HG03025 (cell line): ENCODE data around the gene CREBBP.

Source experiments
- ATAC-seq: cut with Tn5 transposase; IDR thresholded peaks from one replicate; pipeline ENCODE4 v1.9.1; 2021; ENCODE audit warnings: mild to moderate bottlenecking, moderate library complexity; ENCODE audit not compliant: unreplicated experiment, low FRiP score

CREBBP gene

DNA sequence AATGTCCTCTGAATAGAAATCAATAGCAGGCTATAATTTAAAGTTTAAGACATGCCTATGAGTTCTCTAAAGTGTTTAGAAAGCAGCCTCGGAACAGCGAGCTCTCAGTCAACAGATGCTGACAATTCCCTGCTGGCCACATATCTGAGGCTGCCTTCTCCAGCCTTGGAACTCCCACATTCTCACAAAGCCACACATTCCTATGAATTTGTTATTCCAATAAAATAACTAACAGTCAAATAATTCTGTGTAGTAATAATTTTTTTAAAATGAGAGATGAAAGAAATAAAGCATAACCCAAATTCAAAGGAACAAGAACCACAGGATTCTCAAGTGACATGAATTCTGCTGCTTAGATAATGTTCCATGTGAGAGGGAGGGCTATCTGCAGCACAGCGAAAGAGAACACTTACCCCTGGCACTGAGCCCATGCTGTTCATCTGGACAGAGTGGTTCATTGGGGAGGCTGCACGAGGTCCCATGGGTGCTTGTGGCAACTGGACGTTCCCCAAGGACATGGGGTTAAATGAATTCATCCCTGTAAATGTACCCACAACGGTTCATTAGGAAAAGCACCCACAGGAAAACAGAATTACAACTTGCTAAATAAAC, 106.3 kb downstream of the CREBBP start:
- no peak for ATAC-seq

DNA sequence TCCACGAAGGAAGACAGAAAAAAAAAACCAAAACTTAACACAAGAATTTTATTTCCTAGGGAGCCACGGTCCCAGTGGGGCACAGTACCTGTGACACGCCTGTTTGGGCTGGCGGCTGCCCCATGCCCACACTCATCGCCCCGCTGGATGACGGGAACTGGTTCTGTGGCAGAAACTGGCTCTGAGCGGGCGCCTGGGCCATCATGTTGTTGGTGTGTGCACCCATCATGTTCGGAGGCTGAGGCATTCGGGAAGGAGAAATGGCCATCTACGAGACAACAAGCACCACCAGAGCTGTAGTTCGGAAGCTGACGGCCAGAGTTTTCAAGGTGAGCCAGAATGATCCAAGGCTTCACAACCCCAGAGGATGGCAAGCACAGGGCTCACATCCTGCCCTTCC, 106.8 kb downstream of the CREBBP start:
- no peak for ATAC-seq

- no peak for ATAC-seq
Observed at GRCh38 chr16:3771513-3771912, 109.0 kb downstream of the CREBBP start.

GRCh38 chr16:3770530-3770929, 110.0 kb downstream of the CREBBP start:
- ATAC-seq = no peak

- ATAC-seq = no peak
Observed at GRCh38 chr16:3769942-3770341, 110.6 kb downstream of the CREBBP start.

- no peak for ATAC-seq
Observed at GRCh38 chr16:3769013-3769412, 111.5 kb downstream of the CREBBP start.

DNA sequence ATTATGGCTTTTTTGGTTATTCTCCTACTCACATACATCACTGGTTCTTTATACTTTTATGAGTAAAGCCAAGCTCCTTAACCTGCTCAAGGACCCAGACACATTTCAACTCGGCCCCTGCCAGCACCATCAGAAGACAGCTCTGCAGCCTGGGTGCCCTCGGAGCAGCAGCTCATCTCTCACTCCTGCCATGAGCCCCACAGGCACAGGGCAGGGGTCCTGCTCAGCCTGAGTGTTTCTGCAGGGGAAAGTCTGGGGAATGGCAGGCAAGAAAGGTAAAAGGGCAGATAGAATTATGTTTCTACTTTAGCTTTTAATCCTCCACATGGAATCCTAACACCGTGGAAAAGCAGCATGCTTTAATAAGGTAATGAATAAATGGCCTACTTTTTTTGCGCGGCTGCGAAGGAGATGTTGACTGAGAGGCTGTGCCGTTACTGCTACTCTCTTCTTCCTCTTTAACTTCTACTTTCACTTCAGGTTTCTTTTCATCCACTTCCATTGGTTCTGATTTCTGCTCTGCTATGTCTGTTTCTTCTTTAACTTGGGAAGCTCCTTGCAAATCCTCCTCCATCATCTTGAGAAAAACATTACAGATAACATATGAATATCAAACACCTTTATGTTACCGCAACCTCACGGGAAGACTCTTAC, 113.1 kb downstream of the CREBBP start:
- ATAC-seq = no peak

DNA sequence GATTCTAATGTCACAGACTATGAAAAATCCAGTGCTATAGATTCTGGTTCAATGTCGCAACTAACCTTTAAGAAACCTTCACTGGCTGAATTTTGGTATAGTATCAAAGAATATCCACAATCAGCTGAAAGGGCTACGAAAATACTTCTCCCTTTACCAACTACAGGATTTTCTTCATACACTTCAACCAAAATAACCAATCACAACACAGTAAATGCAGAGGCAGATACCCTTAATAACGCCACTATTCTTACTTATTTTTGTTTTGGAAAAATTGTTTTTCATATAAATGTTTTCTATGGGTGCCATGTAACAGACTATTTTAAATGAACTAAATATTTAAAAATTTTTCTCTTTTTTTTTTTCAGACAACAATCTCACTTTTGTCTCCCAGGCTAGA, 114.3 kb downstream of the CREBBP start:
- ATAC-seq = no peak

DNA sequence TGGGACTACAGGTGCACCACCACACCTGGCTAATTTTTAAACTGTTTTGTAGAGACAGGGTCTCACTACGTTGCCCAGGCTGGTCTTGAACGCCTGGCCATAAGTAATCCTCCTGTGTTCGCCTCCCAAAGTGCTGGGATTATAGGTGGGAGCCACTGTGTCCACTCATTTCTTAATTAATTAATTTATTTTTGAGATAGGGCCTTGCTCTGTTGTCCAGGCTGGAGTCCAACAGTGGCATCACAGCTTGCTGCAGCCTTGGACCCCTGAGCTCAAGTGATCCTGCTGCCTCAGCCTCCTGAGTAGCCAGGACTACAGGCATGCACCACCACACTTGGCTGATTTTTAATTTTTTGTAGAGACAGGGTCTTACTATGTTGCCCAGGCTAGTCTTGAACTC, 116.1 kb downstream of the CREBBP start:
- no peak for ATAC-seq

- ATAC-seq = no peak
Observed at GRCh38 chr16:3762107-3762750, 118.3 kb downstream of the CREBBP start.

- no peak for ATAC-seq
Observed at GRCh38 chr16:3761375-3762106, 119.0 kb downstream of the CREBBP start.

- ATAC-seq = no peak
Observed at GRCh38 chr16:3760518-3760917, 120.0 kb downstream of the CREBBP start.

GRCh38 chr16:3759736-3760135, 120.8 kb downstream of the CREBBP start:
- ATAC-seq = no peak

DNA sequence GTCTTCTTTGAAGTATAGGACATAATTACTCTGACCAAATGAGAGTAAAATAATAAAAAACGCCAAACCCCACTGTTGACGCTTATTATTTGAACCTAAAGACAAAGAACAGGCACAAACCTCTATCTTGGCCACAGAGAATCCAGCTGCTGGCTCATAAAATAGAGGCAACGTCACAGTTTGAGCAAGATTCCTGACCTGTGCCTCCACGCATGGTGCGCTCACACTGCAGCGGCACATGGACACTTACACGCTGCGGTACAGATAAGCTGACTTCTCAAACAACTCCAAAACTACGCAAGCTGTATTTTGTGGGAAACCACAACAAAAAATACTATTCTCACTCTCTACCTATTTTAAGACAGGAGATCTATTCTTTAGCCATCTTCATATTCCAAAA, 124.4 kb downstream of the CREBBP start:
- ATAC-seq = no peak

GRCh38 chr16:3755249-3755648, 125.3 kb downstream of the CREBBP start:
- no peak for ATAC-seq

- no peak for ATAC-seq
Observed at GRCh38 chr16:3754772-3755171, 125.7 kb downstream of the CREBBP start.

GRCh38 chr16:3754081-3754703, 126.3 kb downstream of the CREBBP start:
- ATAC-seq = no peak

DNA sequence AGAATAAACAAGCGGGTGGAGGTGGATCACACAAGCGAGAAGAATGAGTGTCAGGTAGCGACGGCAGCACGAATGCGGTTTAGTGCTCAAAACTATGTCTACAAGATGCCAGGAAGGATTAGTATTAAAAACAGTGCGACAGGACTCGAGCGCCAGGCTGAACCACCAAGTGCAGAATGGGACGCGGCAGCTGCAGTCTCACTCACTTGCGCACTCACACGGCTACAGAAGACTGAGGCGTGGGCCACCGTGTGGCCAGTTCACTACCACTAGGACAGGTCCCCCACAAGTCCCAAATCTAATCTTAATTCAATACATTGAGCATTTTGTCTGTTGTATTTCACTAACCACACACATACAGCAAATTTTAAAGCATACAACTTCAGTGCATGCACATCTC, 127.5 kb downstream of the CREBBP start:
- ATAC-seq = no peak

- ATAC-seq = no peak
Observed at GRCh38 chr16:3751878-3752277, 128.6 kb downstream of the CREBBP start.

- ATAC-seq = no peak
Observed at GRCh38 chr16:3748307-3748706, 132.2 kb downstream of the CREBBP start.
